Parathyroid adenoma (tissue), 2 donors: Measurements from ENCODE around the gene USP30.
"Not testable (repeated sequence)": the region's sequence is repeated elsewhere in the genome, so short reads cannot be mapped to it uniquely, and the experiment has no call there.

Source experiments
- H2AFZ ChIP-seq: fragments of 300-600 bp; sonication (generic); one replicate; pipeline ENCODE4 v1.7.0; 2017; ENCODE audit warnings: antibody characterized with exemption, mild to moderate bottlenecking
- H3K27ac ChIP-seq: fragments of 300-600 bp; sonication (generic); one replicate; pipeline ENCODE4 v1.7.0; 2017
- H3K27me3 ChIP-seq: fragments of 300-600 bp; sonication (generic); one replicate; pipeline ENCODE4 v1.7.0; 2017; ENCODE audit warnings: low read length; ENCODE audit not compliant: control insufficient read depth, insufficient read depth
- H3K36me3 ChIP-seq: fragments of 300-600 bp; sonication (generic); one replicate; pipeline ENCODE4 v1.7.0; 2017; ENCODE audit warnings: low read length; ENCODE audit not compliant: control insufficient read depth, insufficient read depth
- H3K4me1 ChIP-seq: fragments of 300-600 bp; sonication (generic); one replicate; pipeline ENCODE4 v1.7.0; 2017; ENCODE audit warnings: control low read depth
- H3K4me2 ChIP-seq: fragments of 300-600 bp; sonication (generic); one replicate; pipeline ENCODE4 v1.7.0; 2017; ENCODE audit warnings: low read length
- H3K4me3 ChIP-seq: fragments of 300-600 bp; sonication (generic); one replicate; pipeline ENCODE4 v1.7.0; 2017; ENCODE audit warnings: low read depth, low read length
- H3K79me2 ChIP-seq: fragments of 300-600 bp; sonication (generic); one replicate; pipeline ENCODE4 v1.7.0; 2017; ENCODE audit warnings: control low read depth
- H3K9ac ChIP-seq: fragments of 300-600 bp; sonication (generic); one replicate; pipeline ENCODE4 v1.7.0; 2017; ENCODE audit warnings: mild to moderate bottlenecking
- H3K9me3 ChIP-seq: fragments of 300-600 bp; sonication (generic); one replicate; pipeline ENCODE4 v1.7.0; 2017; ENCODE audit warnings: low read length; ENCODE audit not compliant: control insufficient read depth
- TF ChIP-seq, protein P1 (sequence below): fragments of 300-600 bp; sonication (generic); IDR thresholded peaks from one replicate; pipeline ENCODE4 v1.7.0; 2017; ENCODE audit warnings: antibody characterized with exemption, mild to moderate bottlenecking
- donor health status: primary hyperparathyroidism.

Gene USP30

DNA sequence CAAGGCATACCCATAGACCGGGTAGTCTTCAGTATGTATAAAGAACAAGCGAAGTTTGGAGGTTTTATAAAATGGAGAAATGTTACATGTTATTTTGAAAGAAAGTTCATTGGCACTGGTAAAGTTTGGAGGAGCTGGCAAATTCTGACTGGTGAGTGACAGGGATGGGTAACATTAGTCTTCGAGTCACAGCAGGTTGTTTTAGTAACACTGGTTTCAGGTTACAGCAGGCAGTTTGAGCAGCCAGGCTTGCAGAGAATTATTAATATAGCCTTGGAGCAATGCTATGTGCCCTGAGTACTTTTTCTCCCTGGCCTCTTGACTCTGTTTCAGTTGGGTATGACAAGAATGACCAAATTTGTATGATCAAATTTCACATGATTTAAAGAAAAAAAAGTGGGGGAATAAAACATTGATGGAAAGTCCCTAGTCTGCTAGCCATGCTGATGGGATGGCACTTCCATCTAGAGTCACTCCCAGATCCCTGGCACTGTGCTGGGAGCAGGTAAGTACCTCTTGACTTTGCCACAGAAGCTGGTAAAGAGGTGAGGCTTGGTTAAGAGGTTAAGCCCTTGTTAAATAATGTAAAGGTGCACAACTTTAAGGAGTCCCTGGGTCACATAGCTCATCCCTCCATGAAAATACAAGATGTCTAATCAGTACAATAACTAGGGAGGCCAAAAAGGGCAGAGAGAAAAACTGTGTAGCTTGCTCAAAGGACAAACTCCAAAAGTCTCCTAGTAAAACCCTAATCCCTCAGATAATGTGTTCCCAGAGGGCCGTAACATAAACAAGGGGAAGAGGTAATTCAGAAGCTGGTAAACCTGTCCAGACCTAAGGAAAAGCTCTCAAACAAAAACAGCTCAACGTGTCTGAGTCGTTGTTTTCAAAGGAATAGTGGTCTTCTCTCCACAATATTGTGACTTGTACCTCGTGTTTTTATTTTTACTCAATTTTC, 18.9 kb upstream of the USP30 start:
- no peak overlapping the region for H3K9ac ChIP-seq
- H3K9me3 ChIP-seq: no peaks in the 10 kb centered on the region
- H3K36me3 ChIP-seq: no peaks in the 10 kb centered on the region
- H3K27me3 ChIP-seq: no peaks in the 10 kb centered on the region
- H3K4me3 ChIP-seq: no peak overlapping the region
- TF ChIP-seq, protein P1, sequence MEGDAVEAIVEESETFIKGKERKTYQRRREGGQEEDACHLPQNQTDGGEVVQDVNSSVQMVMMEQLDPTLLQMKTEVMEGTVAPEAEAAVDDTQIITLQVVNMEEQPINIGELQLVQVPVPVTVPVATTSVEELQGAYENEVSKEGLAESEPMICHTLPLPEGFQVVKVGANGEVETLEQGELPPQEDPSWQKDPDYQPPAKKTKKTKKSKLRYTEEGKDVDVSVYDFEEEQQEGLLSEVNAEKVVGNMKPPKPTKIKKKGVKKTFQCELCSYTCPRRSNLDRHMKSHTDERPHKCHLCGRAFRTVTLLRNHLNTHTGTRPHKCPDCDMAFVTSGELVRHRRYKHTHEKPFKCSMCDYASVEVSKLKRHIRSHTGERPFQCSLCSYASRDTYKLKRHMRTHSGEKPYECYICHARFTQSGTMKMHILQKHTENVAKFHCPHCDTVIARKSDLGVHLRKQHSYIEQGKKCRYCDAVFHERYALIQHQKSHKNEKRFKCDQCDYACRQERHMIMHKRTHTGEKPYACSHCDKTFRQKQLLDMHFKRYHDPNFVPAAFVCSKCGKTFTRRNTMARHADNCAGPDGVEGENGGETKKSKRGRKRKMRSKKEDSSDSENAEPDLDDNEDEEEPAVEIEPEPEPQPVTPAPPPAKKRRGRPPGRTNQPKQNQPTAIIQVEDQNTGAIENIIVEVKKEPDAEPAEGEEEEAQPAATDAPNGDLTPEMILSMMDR: no peak
- H2AFZ ChIP-seq: peak overlapping the region; percentile 26
- H3K27ac ChIP-seq: no peak overlapping the region
- no peaks in the 10 kb centered on the region for H3K79me2 ChIP-seq
- H3K4me2 ChIP-seq: no peak overlapping the region
- H3K4me1 ChIP-seq: no peaks in the 10 kb centered on the region

DNA sequence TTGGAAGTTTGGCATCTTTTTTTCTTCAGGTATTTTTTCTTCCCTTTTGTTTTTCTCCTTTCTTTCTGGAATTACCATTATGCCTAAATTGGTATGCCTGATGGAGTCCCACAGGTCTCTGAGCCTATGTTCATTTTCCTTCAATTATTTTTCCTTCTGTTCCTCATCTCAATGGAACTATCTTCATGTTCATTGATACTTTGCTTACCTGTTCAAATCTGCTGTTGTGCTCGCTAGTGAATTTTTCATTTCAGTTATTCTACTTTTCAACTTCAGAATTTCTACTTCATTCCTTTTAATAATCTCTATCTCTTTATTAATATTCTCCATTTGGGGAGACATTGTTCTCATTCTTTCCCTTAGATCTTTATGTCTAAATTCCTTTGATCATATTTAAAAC, 15.4 kb upstream of the USP30 start:
- Histone ChIP-seq H3K4me3 (no peak overlapping the region), H3K9ac (no peak overlapping the region)
- TF ChIP-seq, protein P1: no peak

DNA sequence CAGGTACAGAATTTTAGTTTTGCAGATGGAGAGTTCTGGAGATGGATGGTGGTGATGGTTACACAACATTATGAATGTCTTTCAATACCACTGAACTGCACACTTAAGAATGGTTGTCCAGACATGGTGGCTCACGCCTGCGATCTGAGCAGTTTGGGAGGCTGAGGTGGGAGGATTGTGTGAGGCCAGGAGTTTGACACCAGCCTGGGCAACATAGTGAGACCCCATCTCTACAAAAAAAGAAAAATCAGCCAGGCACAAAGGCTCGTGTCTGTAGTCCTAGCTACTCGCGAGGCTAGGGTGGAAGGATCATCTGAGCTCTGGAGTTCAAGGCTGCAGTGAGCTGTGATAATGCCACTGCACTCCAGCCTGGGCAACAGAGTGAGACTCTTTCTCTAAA, 8.1 kb upstream of the USP30 start:
- TF ChIP-seq, protein P1: no peak
- Histone ChIP-seq H3K9me3 (no peaks in the 10 kb centered on the region), H3K79me2 (no peaks in the 10 kb centered on the region)

More for the DNA sequence above, 15.4 kb upstream of the USP30 start:
- Histone ChIP-seq H3K36me3 (no peaks in the 10 kb centered on the region), H3K4me2 (no peak overlapping the region), H3K27ac (no peak overlapping the region), H2AFZ (no peak overlapping the region), H3K27me3 (no peaks in the 10 kb centered on the region), H3K79me2 (no peaks in the 10 kb centered on the region), H3K4me1 (no peaks in the 10 kb centered on the region), H3K9me3 (no peaks in the 10 kb centered on the region)

DNA sequence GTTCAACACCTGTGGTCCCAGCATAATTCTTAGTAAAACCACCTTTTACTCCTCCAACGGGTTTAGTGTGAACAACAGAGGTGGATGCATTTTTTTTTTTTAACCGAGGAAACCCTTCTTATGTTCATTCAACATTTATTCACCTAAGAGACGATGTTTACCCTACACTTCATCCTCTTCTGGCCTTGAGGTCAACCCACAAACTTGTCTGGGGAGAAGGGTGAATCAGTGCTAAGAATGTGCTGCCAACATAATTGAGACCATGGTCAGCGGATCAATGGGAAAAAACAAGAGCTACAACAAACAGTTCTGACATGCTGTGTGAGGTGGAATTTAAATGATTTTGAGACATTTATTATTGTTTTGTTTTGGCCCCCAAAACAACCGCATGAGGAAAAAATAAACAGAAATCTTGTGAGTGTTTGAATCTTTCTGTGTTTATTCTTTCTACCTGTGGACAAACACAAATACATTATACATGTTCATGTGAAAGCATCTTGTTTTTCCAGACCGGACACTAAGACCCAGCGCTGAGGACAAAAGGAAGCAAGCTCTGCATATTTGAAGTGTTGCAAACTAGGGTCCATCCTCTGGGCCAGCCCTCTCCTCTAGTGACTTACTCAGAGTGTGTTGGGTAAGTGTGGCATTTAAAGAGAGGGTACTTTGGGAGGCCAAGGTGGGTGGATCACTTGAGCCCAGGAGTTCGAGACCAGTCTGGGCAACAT, 5.1 kb upstream of the USP30 start:
- no peak overlapping the region for H2AFZ ChIP-seq
- no peak overlapping the region for H3K4me3 ChIP-seq
- no peaks in the 10 kb centered on the region for H3K4me1 ChIP-seq
- TF ChIP-seq, protein P1: no peak
- no peak overlapping the region for H3K9ac ChIP-seq
- H3K4me2 ChIP-seq: no peak overlapping the region
- no peaks in the 10 kb centered on the region for H3K79me2 ChIP-seq
- H3K27me3 ChIP-seq: no peaks in the 10 kb centered on the region
- no peak overlapping the region for H3K27ac ChIP-seq
- no peaks in the 10 kb centered on the region for H3K36me3 ChIP-seq
- no peaks in the 10 kb centered on the region for H3K9me3 ChIP-seq

More for the DNA sequence above, 8.1 kb upstream of the USP30 start:
- Histone ChIP-seq H3K4me1 (no peaks in the 10 kb centered on the region), H2AFZ (no peak overlapping the region), H3K27ac (no peak overlapping the region), H3K4me3 (no peak overlapping the region), H3K4me2 (no peak overlapping the region), H3K9ac (no peak overlapping the region), H3K36me3 (no peaks in the 10 kb centered on the region), H3K27me3 (no peaks in the 10 kb centered on the region)

DNA sequence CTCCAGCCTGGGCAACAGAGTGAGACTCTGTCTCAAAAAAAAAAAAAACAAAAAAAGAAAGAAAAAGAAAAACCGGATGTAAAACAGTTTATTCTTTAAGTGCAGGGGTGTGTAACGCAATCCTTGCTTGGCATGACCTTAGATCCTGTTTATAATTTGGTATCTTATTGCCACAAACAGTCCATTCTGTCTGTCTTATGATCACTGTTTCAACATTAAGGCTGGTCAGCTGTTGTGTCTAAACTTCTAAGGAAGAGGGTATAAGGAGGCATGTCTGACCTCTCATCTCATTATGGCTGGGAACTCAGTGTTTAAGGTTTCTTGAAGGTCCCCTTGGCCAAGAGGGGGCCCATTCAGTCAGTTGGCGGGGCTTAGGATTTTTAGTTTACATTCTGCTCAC, 3.7 kb upstream of the USP30 start:
- H3K4me3 ChIP-seq, H3K9ac ChIP-seq, H3K27ac ChIP-seq, H3K36me3 ChIP-seq, H3K9me3 ChIP-seq, H3K79me2 ChIP-seq, H3K4me1 ChIP-seq, H3K27me3 ChIP-seq, H3K4me2 ChIP-seq: not testable (repeated sequence)
- peak overlapping the region; percentile 20 for H2AFZ ChIP-seq

DNA sequence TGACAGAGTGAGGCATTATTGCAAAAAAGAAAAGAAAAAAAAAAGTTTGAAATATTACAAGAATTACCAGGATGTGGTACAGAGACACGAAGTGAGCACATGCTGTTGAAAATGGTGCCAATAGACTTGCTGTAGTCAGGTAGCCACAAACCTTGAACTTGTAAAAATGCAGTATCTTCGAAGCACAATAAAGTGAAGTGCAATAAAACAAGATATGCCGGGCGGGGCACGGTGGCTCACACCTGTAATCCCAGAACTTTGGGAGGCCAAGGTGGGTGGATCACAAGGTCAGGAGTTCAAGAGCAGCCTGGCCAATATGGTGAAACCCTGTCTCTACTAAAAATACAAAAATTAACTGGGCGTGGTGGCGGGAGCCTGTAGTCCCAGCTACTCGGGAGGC, 2.6 kb upstream of the USP30 start:
- H3K9me3 ChIP-seq, H3K27ac ChIP-seq, H3K4me1 ChIP-seq, H3K9ac ChIP-seq, H3K36me3 ChIP-seq, H3K27me3 ChIP-seq, H3K79me2 ChIP-seq, H2AFZ ChIP-seq, H3K4me2 ChIP-seq, H3K4me3 ChIP-seq: not testable (repeated sequence)
